IPS DF 6.9 (cell line): ENCODE data around the gene TNFRSF9.
A peak's percentile ranks its signal among the peaks of the same experiment; 100 is the strongest.
"Not testable (repeated sequence)": the region's sequence is repeated elsewhere in the genome, so short reads cannot be mapped to it uniquely, and the experiment has no call there.

Experiments used
- DNase-seq: peaks from one replicate; pipeline ENCODE4 v3.0.0-alpha.2; 2013; ENCODE audit warnings: low read depth, low spot score
- H3K27ac ChIP-seq: one replicate; pipeline ENCODE4 v1.5.1; 2013; ENCODE audit warnings: low read length, control low read depth
- H3K27me3 ChIP-seq: 2 replicates; pipeline ENCODE4 v1.6.1; 2013; ENCODE audit warnings: mild to moderate bottlenecking, low read length; ENCODE audit not compliant: control insufficient read depth, insufficient read depth
- H3K36me3 ChIP-seq: 2 replicates; pipeline ENCODE4 v1.6.1; 2013; ENCODE audit warnings: low read length; ENCODE audit not compliant: control insufficient read depth, insufficient read depth
- H3K4me1 ChIP-seq: 2 replicates; pipeline ENCODE4 v1.6.1; 2013; ENCODE audit warnings: low read length; ENCODE audit not compliant: control insufficient read depth, insufficient read depth
- H3K4me3 ChIP-seq: 2 replicates; pipeline ENCODE4 v1.5.1; 2013; ENCODE audit warnings: mild to moderate bottlenecking, low read length
- H3K9me3 ChIP-seq: 2 replicates; pipeline ENCODE4 v1.6.1; 2013; ENCODE audit warnings: low read length, inconsistent platforms; ENCODE audit not compliant: control insufficient read depth, insufficient read depth
- WGBS: extraction: QIAGEN DNeasy Blood & Tissue Kit; methylation state at CpG from one replicate; pipeline ENCODE4 v1.1.7; 2013; ENCODE audit warnings: mixed read lengths, missing lambda C conversion rate; ENCODE audit not compliant: insufficient read length, insufficient coverage; 5-methylcytosine and 5-hydroxymethylcytosine counted together

TNFRSF9 gene

DNA sequence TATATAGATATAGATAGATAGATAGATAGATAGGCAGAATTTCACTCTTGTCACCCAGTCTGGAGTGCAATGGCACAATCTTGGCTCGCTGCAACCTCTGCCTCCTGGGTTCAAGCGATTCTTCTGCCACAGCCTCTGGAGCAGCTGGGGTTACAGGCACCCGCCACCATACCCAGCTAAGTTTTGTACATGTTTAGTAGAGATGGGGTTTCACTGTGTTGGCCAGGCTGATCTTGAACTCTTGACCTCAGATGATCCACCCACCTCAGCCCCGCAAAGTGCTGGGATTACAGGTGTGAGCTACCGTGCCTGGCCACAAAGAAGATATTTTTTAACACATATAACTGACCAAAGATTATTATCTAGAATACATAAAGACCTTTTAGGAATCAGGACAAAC, 22.7 kb downstream of the TNFRSF9 start:
- H3K36me3 ChIP-seq, H3K4me3 ChIP-seq, H3K27me3 ChIP-seq, DNase-seq, H3K9me3 ChIP-seq, H3K4me1 ChIP-seq, H3K27ac ChIP-seq: not testable (repeated sequence)
- no CpG with 5 or more reads among the region's 5 CpGs for WGBS

DNA sequence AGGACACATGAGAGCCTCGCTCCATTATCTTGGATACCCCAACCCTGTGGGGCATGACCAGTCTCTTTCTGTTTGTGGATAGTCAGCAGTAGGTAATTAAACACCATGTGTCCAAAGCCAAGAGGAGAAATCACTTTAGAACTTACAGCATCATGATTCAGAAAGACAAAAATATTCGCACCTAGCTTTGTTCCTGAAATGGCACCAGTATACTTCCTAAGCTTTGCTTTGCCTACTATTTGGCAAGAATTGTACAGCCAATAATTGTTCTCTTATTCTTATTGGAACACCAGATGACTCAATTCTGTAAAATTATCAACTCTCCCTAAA, 24.2 kb downstream of the TNFRSF9 start:
- Histone ChIP-seq H3K36me3 (no peaks in the 10 kb centered on the region), H3K27ac (no peak overlapping the region), H3K9me3 (no peaks in the 10 kb centered on the region), H3K4me3 (no peak overlapping the region), H3K4me1 (peaks cover 3% of the 10 kb centered on the region; the same call in 1 of the 2 replicates), H3K27me3 (no peaks in the 10 kb centered on the region)
- WGBS = no CpG with 5 or more reads among the region's 2 CpGs
- DNase-seq = no peak

DNA sequence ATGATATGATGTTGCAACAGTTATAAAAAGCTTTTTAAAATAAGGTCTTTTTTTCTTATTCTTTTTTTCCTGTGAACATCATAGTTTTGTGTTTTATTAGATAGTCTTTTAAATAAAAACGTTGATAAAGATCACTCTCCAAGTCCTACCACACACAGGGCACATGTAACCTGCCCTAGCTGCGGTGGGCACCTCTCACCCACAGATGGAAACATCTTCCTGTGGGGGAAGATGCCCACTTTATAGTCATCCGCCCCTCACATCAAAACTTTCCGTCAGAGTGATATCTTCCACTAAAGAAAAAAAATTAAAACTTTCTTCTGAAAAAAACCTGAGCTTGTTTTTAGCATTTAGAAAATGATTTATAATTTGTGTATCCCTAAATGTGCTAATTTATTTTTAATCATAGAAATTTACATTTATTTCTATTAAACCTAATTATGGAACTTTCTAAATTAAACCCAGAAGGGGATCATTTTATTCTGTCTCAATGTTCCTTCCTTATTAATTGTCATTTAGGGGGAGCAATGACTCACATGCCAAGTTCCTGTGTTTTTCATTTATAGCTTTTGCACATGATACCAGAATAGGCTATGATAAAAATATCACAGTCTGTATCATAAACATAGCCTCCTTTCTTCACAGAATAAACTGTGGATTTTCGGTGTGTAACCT, 24.7 kb downstream of the TNFRSF9 start:
- no peaks in the 10 kb centered on the region for H3K36me3 ChIP-seq
- no peak overlapping the region for H3K4me3 ChIP-seq
- H3K4me1 ChIP-seq = peaks cover 3% of the 10 kb centered on the region; the same call in 1 of the 2 replicates
- DNase-seq = no peak
- H3K27me3 ChIP-seq = no peaks in the 10 kb centered on the region
- no CpG with 5 or more reads among the region's 5 CpGs for WGBS
- H3K9me3 ChIP-seq = no peaks in the 10 kb centered on the region
- H3K27ac ChIP-seq = no peak overlapping the region

DNA sequence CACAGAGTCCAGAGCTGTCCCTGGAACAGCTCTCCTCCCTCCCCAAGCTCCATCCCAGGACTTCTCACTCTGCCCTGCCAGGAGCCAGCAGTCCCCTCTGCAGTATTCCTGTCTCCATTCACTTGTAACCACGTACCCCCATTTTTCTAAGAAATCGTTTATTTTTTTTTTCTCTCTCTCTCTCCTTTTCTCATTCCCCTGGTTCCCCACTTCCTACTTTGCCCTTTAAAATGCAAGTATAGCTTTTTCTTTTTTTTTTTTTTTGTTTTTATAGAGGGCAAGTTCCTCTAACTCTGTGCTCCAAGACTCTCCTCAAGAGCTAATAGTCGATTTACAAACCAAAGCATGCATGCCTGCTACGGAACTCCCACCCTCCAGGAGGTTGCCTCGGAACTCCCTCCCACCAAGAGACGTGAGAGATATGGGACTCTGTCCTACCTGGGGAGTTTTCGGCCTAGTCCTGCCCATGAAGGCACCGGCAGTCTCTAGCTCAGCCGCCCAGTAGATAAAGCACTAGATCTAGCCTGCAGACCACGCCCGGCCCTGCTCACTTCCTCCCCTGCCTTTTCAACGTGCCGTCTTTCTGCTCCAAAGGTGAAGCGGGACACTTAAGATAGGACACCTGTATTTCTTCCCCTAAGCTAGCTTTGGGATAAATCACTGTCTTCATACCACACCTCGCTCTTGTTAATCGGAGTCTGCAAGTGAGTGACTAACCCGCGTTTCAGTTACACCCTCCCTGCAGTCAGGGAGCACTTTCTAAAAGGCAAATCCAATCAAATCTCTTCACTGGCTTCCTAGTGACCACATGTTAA, 27.7 kb downstream of the TNFRSF9 start:
- no peak for DNase-seq
- WGBS = no CpG with 5 or more reads among the region's 18 CpGs

DNA sequence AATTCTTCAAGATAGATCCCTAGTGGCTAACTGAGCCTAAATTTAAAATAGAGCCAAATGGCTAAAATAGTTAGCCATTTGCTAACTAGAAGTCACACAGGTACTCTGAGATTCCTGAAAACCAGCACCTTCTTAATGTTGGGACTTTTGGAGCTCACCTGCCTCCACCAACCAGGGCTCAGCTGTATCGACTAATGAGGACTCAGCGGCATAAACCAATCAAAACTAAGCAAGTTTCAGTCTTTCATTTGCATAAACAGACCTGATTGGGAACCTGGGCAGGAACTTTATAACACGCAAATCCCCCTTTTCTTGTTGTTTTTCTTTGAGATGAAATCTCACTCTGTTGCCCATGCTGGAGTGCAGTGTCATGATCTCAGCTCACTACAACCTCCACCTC, 28.5 kb downstream of the TNFRSF9 start:
- H3K27me3 ChIP-seq = no peaks in the 10 kb centered on the region
- no peak overlapping the region for H3K4me3 ChIP-seq
- no CpG with 5 or more reads among the region's 3 CpGs for WGBS
- H3K9me3 ChIP-seq = no peaks in the 10 kb centered on the region
- H3K27ac ChIP-seq = no peak overlapping the region
- H3K4me1 ChIP-seq = peaks cover 3% of the 10 kb centered on the region; the same call in 1 of the 2 replicates
- H3K36me3 ChIP-seq = no peaks in the 10 kb centered on the region
- DNase-seq = no peak

More for the DNA sequence above, 27.7 kb downstream of the TNFRSF9 start:
- Histone ChIP-seq H3K36me3 (no peaks in the 10 kb centered on the region), H3K27me3 (no peaks in the 10 kb centered on the region), H3K9me3 (no peaks in the 10 kb centered on the region), H3K4me1 (peaks cover 3% of the 10 kb centered on the region; the same call in 1 of the 2 replicates), H3K4me3 (no peak overlapping the region), H3K27ac (no peak overlapping the region)

DNA sequence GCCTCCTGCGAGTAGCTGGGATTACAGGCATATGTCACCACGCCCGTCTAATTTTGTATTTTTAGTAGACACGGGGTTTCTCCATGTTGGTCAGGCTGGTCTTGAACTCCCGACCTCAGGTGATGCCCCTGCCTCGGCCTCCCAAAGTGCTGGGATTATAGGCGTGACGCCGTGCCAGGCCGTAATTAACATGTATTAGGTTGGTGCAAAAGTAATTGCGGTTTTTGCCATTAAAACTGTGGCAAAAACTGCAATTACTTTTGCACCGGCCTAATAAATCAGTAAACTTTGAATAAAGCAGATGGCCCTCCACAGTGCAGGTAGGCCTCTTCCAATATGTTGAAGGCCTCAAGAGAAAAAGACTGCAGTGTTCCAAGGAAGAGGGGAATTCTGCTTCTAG, 35.4 kb downstream of the TNFRSF9 start:
- DNase-seq = no peak
- Histone ChIP-seq H3K4me3 (no peak overlapping the region), H3K4me1 (no peaks in the 10 kb centered on the region), H3K27me3 (no peaks in the 10 kb centered on the region), H3K36me3 (no peaks in the 10 kb centered on the region), H3K9me3 (no peaks in the 10 kb centered on the region), H3K27ac (no peak overlapping the region)
- WGBS = no CpG with 5 or more reads among the region's 12 CpGs

DNA sequence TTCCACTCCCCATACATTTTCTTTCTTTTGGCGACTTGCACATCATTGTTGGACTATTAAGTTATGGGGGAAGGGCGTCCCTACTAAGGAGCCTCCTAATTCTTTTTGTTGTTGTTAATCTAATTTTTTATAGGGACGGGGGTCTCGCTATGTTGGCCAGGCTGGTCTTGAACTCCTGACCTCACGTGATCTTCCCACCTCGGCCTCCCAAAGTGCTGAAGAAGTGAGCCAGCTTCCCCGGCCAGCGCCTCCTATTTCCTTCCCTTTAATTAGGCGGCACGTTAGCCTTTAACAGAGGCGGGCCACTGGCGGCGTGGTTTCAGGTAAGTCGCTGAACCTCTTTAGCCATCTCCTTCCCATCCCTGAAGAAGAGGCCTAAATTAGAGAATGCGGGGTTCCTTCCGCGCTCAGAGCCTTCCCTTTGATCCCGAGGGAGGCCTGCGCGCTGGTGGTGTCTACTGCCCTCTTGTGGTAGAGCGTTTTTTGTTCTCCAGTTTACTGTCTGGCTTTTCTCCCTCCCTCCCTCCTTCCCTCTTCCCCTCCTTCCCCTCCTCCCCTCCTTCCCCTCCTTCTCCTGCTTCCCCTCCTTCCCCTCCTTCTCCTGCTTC, 38.1 kb downstream of the TNFRSF9 start:
- H3K4me1 ChIP-seq = no peaks in the 10 kb centered on the region
- H3K27ac ChIP-seq = no peak overlapping the region
- no peaks in the 10 kb centered on the region for H3K36me3 ChIP-seq
- no peaks in the 10 kb centered on the region for H3K9me3 ChIP-seq
- no peak overlapping the region for H3K4me3 ChIP-seq
- no peaks in the 10 kb centered on the region for H3K27me3 ChIP-seq
- no CpG with 5 or more reads among the region's 21 CpGs for WGBS
- peak; percentile 91 for DNase-seq

DNA sequence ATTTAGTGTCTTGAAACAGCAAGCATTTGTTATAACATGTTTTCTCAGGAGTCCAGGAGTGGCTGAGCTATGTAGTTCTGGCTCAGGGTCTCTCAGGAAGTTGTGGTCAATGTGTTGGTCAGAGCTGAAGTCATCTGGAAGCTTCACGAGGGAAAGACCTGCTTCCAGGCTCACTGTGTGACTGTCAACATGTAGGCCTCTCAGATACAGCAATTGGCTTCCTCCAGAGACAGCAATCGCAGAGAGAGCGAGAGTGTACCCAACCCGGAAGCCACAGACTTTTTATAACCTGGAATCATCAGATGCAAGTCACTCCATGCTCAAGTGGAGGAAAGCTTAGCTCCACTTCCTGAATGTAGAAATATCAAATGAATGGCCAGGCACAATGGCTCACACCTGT, 40.9 kb downstream of the TNFRSF9 start:
- no peak for DNase-seq
- no CpG with 5 or more reads among the region's 4 CpGs for WGBS
- no peak overlapping the region for H3K4me3 ChIP-seq
- H3K36me3 ChIP-seq = no peaks in the 10 kb centered on the region
- H3K27me3 ChIP-seq = no peaks in the 10 kb centered on the region
- no peaks in the 10 kb centered on the region for H3K4me1 ChIP-seq
- no peaks in the 10 kb centered on the region for H3K9me3 ChIP-seq
- H3K27ac ChIP-seq = no peak overlapping the region

DNA sequence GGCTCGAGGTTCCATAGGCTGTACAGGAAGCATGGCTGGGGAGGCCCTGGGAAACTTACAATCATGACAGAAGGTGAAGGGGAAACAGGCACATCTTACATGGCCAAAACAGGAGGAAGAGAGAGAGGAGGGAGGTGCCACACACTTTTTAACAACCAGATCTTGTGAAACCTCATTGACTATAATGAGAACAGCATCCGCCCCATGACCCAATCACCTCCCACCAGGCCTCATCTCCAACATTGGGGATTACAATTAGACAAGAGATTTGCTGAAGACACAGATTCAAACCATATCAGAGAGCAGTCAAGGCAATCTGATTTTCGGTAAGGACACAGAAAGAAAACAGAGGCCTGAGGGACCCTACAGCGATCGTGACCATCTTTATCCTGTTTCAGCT, 41.7 kb downstream of the TNFRSF9 start:
- no peak for DNase-seq
- Histone ChIP-seq H3K4me1 (no peaks in the 10 kb centered on the region), H3K4me3 (no peak overlapping the region), H3K9me3 (no peaks in the 10 kb centered on the region), H3K27ac (no peak overlapping the region), H3K27me3 (no peaks in the 10 kb centered on the region), H3K36me3 (no peaks in the 10 kb centered on the region)
- WGBS = no CpG with 5 or more reads among the region's 5 CpGs

DNA sequence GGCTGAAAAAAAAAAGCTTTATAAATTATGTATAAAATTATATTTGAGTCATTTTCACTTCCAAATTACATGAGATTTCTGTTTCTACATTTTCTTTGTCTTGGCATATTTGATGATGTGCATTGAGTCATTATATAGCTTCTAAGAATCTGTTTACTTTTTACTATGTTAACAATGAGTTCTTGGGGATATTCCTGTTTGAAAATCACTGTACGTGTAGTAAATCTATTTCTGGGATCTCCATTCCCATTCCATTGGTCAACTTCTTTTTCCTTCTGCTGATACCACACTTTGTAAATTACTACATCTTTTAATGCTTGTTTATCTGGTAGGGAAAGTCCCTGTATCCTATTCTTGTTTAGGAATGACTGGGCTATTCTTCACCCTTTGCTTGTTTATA, 43.6 kb downstream of the TNFRSF9 start:
- Histone ChIP-seq H3K9me3 (no peaks in the 10 kb centered on the region), H3K4me3 (no peak overlapping the region), H3K36me3 (no peaks in the 10 kb centered on the region), H3K4me1 (no peaks in the 10 kb centered on the region), H3K27me3 (no peaks in the 10 kb centered on the region), H3K27ac (no peak overlapping the region)
- no peak for DNase-seq
- WGBS = no CpG with 5 or more reads among the region's 1 CpG
